CD8-positive, alpha-beta memory T cell (primary cell): ENCODE measurements around the gene SNCA. TPM values are rescaled to one million over a fixed set of nuclear protein-coding genes. Genes with fewer than 3 reads are reported as not detected.

Experiments used
- CTCF ChIA-PET: fragments of 350-600 bp; sonication (Branson Sonifier 250); formaldehyde crosslinking; loops from one replicate; lab custom pipeline; 2021; ENCODE audit warnings: antibody characterized with exemption; lab: Charles Lee
- POLR2A ChIA-PET: fragments of 350-600 bp; sonication (Branson Sonifier 250); formaldehyde crosslinking; loops from one replicate; lab custom pipeline; 2021; ENCODE audit warnings: antibody characterized with exemption; lab: Charles Lee
- DNase-seq, 5 donors: peaks; one replicate each; pipeline versions ENCODE4 v3.0.0 to v3.0.0-alpha.2; 2020 to 2022; ENCODE audit warnings: mixed read lengths in 1 of 5
- H3K27ac ChIP-seq: one replicate; pipeline ENCODE4 v1.7.0; 2013; ENCODE audit warnings: low read depth, mild to moderate bottlenecking, low read length, moderate library complexity
- H3K27me3 ChIP-seq: 2 replicates; pipeline ENCODE4 v1.7.0; 2013; ENCODE audit warnings: low read length, mild to moderate bottlenecking; ENCODE audit not compliant: insufficient read depth, poor library complexity, severe bottlenecking
- H3K36me3 ChIP-seq: 2 replicates; pipeline ENCODE4 v1.7.0; 2013; ENCODE audit warnings: mild to moderate bottlenecking, low read length, moderate library complexity; ENCODE audit not compliant: insufficient read depth
- H3K4me1 ChIP-seq: 2 replicates; pipeline ENCODE4 v1.7.0; 2013; ENCODE audit warnings: mild to moderate bottlenecking, low read length, moderate library complexity; ENCODE audit not compliant: insufficient read depth
- H3K4me3 ChIP-seq: 2 replicates; pipeline ENCODE4 v1.7.0; 2013; ENCODE audit warnings: mild to moderate bottlenecking, low read length
- H3K9me3 ChIP-seq: 2 replicates; pipeline ENCODE4 v1.7.0; 2013; ENCODE audit warnings: mild to moderate bottlenecking, low read length
- H3K27ac Mint-ChIP-seq, 8 donors: one replicate each; pipeline ENCODE4 v1.8.0; 2020 to 2021; ENCODE audit warnings: mixed read lengths in 8 of 8, mild to moderate bottlenecking in 6 of 8, inconsistent platforms in 3 of 8, moderate library complexity in 3 of 8
- H3K27me3 Mint-ChIP-seq, 2 donors: one replicate each; pipeline ENCODE4 v1.8.0; 2020 to 2021; ENCODE audit warnings: mixed read lengths in 2 of 2, mild to moderate bottlenecking in 1 of 2, moderate library complexity in 1 of 2
- H3K36me3 Mint-ChIP-seq, 3 donors: one replicate each; pipeline ENCODE4 v1.8.0; 2020 to 2021; ENCODE audit warnings: mixed read lengths in 3 of 3, inconsistent platforms in 1 of 3, mild to moderate bottlenecking in 1 of 3
- H3K4me1 Mint-ChIP-seq, 3 donors: one replicate each; pipeline ENCODE4 v1.8.0; 2020 to 2021; ENCODE audit warnings: mixed read lengths in 3 of 3, inconsistent platforms in 1 of 3, mild to moderate bottlenecking in 1 of 3
- H3K4me3 Mint-ChIP-seq, 7 donors: one replicate each; pipeline ENCODE4 v1.8.0; 2020 to 2021; ENCODE audit warnings: mixed read lengths in 7 of 7, mild to moderate bottlenecking in 6 of 7, moderate library complexity in 4 of 7, inconsistent platforms in 2 of 7
- H3K9me3 Mint-ChIP-seq, 5 donors: one replicate each; pipeline ENCODE4 v1.8.0; 2020 to 2022; ENCODE audit warnings: mixed read lengths in 5 of 5, mild to moderate bottlenecking in 3 of 5, moderate library complexity in 2 of 5, inconsistent platforms in 1 of 5
- polyA plus RNA-seq: library from polyadenylated mRNA; unstranded; fragments of 300-500 nt; fragmentation: Illumina TruSeq; gene quantifications from one replicate; pipeline ENCODE4 v1.2.3, GENCODE V29; 2021
- total RNA-seq, 2 experiments: library from RNA; stranded (reverse); gene quantifications; one replicate each; pipeline ENCODE4 v1.2.3, GENCODE V29; 2021

The SNCA gene
- total and polyA plus RNA-seq, 3 experiments from 2014 or later = 0.41 to 0.44 (median 0.42) TPM

DNA sequence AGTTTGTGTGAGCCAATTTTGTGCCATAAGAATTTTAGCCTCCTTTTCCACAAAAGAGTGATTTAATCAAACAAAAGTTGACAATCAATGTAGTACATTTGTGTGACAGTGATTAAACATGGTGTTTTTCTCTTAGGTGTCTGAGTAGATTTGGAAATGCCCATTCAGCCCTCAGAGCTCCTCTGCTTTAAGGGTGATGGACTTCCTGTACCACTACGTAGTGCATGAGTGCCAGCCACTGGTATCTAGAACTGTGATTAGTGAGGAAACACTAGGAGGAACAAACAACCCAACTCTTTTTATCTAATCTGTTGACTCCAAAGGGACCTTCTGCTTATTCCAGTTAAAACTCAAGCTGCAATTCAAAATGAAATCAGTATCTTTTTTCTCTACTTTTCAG is 151.7 kb downstream of the SNCA start:
- no peak overlapping the region for H3K27ac ChIP-seq
- no peaks in the 10 kb centered on the region for H3K27me3 ChIP-seq
- H3K9me3 Mint-ChIP-seq = peaks cover 0 to 3% (median 0%) of the 10 kb centered on the region in 5 donors
- H3K4me1 Mint-ChIP-seq = no peaks in the 10 kb centered on the region
- DNase-seq = no peak
- ChIA-PET CTCF (interaction anchor here (1.6 kb wide), 1 partner anchor 9 kb away, joined by 3 read pairs; no protein-coding TSS in a partner anchor), POLR2A (no interaction called here)
- H3K36me3 Mint-ChIP-seq = no peaks in the 10 kb centered on the region
- no peak overlapping the region for H3K4me3 Mint-ChIP-seq
- H3K4me1 ChIP-seq = no peaks in the 10 kb centered on the region
- no peaks in the 10 kb centered on the region for H3K36me3 ChIP-seq
- peaks cover 5 to 14% of the 10 kb centered on the region in 2 donors for H3K27me3 Mint-ChIP-seq
- H3K4me3 ChIP-seq = no peak overlapping the region
- H3K27ac Mint-ChIP-seq = no peak overlapping the region
- H3K9me3 ChIP-seq = no peaks in the 10 kb centered on the region

- Histone ChIP-seq H3K4me1 (no peaks in the 10 kb centered on the region), H3K36me3 (no peaks in the 10 kb centered on the region), H3K27me3 (no peaks in the 10 kb centered on the region), H3K27ac (no peak overlapping the region), H3K9me3 (no peaks in the 10 kb centered on the region), H3K4me3 (no peak overlapping the region)
- ChIA-PET POLR2A (no interaction called here), CTCF (no interaction called here)
- Mint-ChIP-seq H3K4me1 (peaks cover 0 to 2% (median 0%) of the 10 kb centered on the region in 3 donors), H3K36me3 (no peaks in the 10 kb centered on the region), H3K27me3 (peaks cover 4 to 14% of the 10 kb centered on the region in 2 donors), H3K27ac (no peak overlapping the region), H3K9me3 (peaks cover 0 to under 1% (median 0%) of the 10 kb centered on the region in 5 donors), H3K4me3 (no peak overlapping the region)
- no peak for DNase-seq
Observed at GRCh38 chr4:89684536-89684935, 152.4 kb downstream of the SNCA start.

DNA sequence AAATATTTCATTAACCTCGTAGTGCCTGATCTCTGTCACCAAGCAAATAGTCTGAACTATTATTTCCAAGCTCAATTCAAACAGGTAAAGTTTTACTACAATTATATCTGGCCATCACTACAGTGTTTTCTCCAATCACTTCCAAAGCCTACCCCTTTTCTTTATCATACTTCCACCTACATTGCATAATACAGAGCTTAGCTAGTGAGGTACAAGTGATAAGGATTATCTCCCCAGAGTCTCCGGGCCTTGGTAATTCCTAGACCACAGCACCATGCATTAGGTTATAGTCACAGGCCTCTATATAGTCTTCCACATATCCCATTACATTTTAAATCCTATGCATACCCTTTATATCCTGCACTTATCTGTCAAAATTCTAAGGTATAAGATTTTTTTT is 154.2 kb downstream of the SNCA start:
- Mint-ChIP-seq H3K9me3 (no peaks in the 10 kb centered on the region), H3K4me3 (no peak overlapping the region), H3K27me3 (peaks cover 3 to 10% of the 10 kb centered on the region in 2 donors), H3K36me3 (no peaks in the 10 kb centered on the region), H3K27ac (no peak overlapping the region), H3K4me1 (peaks cover 0 to 6% (median 0%) of the 10 kb centered on the region in 3 donors)
- POLR2A ChIA-PET = no interaction called here
- Histone ChIP-seq H3K4me3 (no peak overlapping the region), H3K27ac (no peak overlapping the region), H3K27me3 (no peaks in the 10 kb centered on the region), H3K9me3 (no peaks in the 10 kb centered on the region), H3K4me1 (no peaks in the 10 kb centered on the region), H3K36me3 (no peaks in the 10 kb centered on the region)
- DNase-seq = no peak
- CTCF ChIA-PET = no interaction called here

- peaks cover 3 to 6% of the 10 kb centered on the region in 2 donors for H3K27me3 Mint-ChIP-seq
Observed at GRCh38 chr4:89681671-89682070, 155.3 kb downstream of the SNCA start.

DNA sequence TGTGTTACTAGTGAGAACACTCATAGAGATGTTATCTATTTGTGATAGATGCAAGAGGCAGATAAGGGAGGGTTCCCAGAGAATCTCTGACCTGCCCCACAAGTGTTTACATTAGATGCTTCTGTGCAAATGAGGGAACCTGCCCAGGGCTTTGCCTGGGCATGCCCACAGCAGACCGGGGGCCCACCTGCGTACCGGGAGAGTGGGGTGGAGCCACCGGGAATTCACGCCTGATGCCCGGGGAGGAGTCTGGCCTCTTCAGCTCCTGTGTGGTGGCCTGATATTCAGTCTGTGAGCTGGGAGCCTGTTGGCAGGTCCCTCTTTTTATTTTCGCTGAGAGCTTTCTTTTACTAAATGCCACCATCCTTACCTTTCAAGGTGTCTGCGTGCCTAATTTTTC is 155.7 kb downstream of the SNCA start:
- Histone ChIP-seq H3K27ac (no peak overlapping the region), H3K4me1 (no peaks in the 10 kb centered on the region), H3K4me3 (no peak overlapping the region), H3K36me3 (no peaks in the 10 kb centered on the region), H3K27me3 (no peaks in the 10 kb centered on the region), H3K9me3 (no peaks in the 10 kb centered on the region)
- Mint-ChIP-seq H3K36me3 (no peaks in the 10 kb centered on the region), H3K4me3 (no peak overlapping the region), H3K4me1 (peaks cover 0 to 6% (median 0%) of the 10 kb centered on the region in 3 donors), H3K27ac (no peak overlapping the region), H3K27me3 (peaks cover 3 to 6% of the 10 kb centered on the region in 2 donors), H3K9me3 (peaks cover 0 to 6% (median 5%) of the 10 kb centered on the region in 5 donors)
- DNase-seq = no peak
- ChIA-PET POLR2A (no interaction called here), CTCF (no interaction called here)

More at GRCh38 chr4:89681671-89682070, 155.3 kb downstream of the SNCA start:
- no peak overlapping the region for H3K27ac Mint-ChIP-seq
- POLR2A ChIA-PET = no interaction called here
- Histone ChIP-seq H3K4me3 (no peak overlapping the region), H3K27me3 (no peaks in the 10 kb centered on the region), H3K27ac (no peak overlapping the region), H3K36me3 (no peaks in the 10 kb centered on the region), H3K4me1 (no peaks in the 10 kb centered on the region), H3K9me3 (no peaks in the 10 kb centered on the region)
- H3K9me3 Mint-ChIP-seq = peaks cover 0 to 6% (median 5%) of the 10 kb centered on the region in 5 donors
- H3K36me3 Mint-ChIP-seq = no peaks in the 10 kb centered on the region
- CTCF ChIA-PET = no interaction called here
- H3K4me3 Mint-ChIP-seq = no peak overlapping the region
- DNase-seq = no peak
- peaks cover 0 to 6% (median 0%) of the 10 kb centered on the region in 3 donors for H3K4me1 Mint-ChIP-seq

DNA sequence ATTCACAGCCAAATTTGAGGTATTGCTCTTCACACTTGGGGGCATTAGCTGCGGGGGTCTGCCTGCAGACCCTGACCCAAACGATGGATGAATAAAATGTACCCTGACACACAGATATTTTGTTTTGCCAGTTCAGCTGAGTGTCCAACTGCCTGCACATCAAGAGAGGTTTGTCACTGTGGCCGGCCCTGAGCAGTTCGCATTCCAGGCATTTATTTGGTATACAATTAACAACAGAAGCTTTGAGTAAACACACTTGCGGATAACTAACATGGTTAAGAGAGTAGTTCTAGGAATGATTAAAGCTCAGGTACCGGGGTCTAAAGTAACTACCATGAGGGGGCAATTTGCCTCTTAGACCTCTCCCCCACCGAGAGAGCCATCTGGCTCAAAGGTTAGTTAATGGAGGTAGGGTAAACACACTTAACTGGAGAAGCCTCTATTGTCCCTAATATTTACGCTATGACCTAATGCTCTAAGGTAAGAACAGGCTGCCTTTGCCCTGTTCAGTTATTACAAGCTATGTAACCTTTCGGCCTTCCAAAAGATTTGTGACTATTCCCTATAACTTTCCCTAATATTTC is 162.0 kb downstream of the SNCA start:
- H3K36me3 ChIP-seq = no peaks in the 10 kb centered on the region
- Mint-ChIP-seq H3K27me3 (peaks cover 10 to 16% of the 10 kb centered on the region in 2 donors), H3K9me3 (peaks cover 0 to 7% (median 5%) of the 10 kb centered on the region in 5 donors), H3K4me1 (peaks cover 0 to 6% (median 0%) of the 10 kb centered on the region in 3 donors), H3K27ac (no peak overlapping the region), H3K36me3 (no peaks in the 10 kb centered on the region), H3K4me3 (no peak overlapping the region)
- ChIA-PET CTCF (no interaction called here), POLR2A (no interaction called here)
- no peak overlapping the region for H3K27ac ChIP-seq
- no peaks in the 10 kb centered on the region for H3K27me3 ChIP-seq
- no peak overlapping the region for H3K4me3 ChIP-seq
- DNase-seq = no peak
- H3K4me1 ChIP-seq = no peaks in the 10 kb centered on the region
- no peaks in the 10 kb centered on the region for H3K9me3 ChIP-seq

Other genes with a start within 250 kb of the SNCA start
- not detected for gene MMRN1, start 57.7 kb upstream of the SNCA start, total RNA-seq
- 0.33 TPM for gene MMRN1, start 57.7 kb upstream of the SNCA start, polyA plus RNA-seq